GM12872 (cell line): Measurements from ENCODE around the gene GLRA3.

Experiments used
- CTCF ChIP-seq: IDR thresholded peaks from 3 replicates; pipeline ENCODE4 v1.5.1; 2011; ENCODE audit warnings: low read depth, mild to moderate bottlenecking, low read length, moderate library complexity; ENCODE audit not compliant: insufficient read depth

Gene GLRA3

GRCh38 chr4:174607792-174608191, 221.3 kb downstream of the GLRA3 start:
- TF ChIP-seq CTCF: no peak

- no peak for TF ChIP-seq CTCF
These were observed 224.8 kb downstream of the GLRA3 start for GRCh38 chr4:174604198-174604597.

DNA sequence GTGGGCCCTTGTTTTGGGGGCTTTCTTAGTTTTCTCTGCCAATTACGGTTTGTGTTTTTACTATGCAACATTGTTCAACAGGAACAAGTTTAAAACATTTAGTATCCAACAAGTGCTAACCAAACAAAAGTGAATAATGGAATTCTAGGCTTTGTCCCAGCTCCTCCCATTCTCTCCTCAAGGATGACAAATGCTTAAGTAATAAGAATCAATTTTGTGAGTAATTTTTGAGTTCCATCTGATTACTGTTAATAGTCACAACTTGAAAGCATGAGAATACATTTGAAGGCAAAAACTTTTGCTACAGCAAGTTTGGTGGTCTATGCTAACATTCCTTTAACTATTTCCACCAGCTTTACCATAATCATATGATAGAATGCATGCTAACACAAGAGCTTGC, 228.7 kb downstream of the GLRA3 start:
- no peak for TF ChIP-seq CTCF

- no peak for TF ChIP-seq CTCF
These were observed 230.2 kb downstream of the GLRA3 start for GRCh38 chr4:174598800-174599199.

- TF ChIP-seq CTCF: no peak
These were observed 232.5 kb downstream of the GLRA3 start for GRCh38 chr4:174596513-174596912.

- TF ChIP-seq CTCF: no peak
These were observed 233.7 kb downstream of the GLRA3 start for GRCh38 chr4:174595141-174595929.

GRCh38 chr4:174593701-174594100, 235.3 kb downstream of the GLRA3 start:
- no peak for TF ChIP-seq CTCF
